Measurements from ENCODE around the gene SI. TPM values are rescaled to one million over a fixed set of nuclear protein-coding genes. Genes with fewer than 3 reads are reported as not detected.
"Not testable (repeated sequence)": the region's sequence is repeated elsewhere in the genome, so short reads cannot be mapped to it uniquely, and the experiment has no call there.

Gene SI
- not detected in 2 replicates for polyA plus RNA-seq (2014; cell fraction: cytosol; rRNA removed)
- polyA plus RNA-seq (2014; cell fraction: nucleus; rRNA removed): not detected in 2 replicates

DNA sequence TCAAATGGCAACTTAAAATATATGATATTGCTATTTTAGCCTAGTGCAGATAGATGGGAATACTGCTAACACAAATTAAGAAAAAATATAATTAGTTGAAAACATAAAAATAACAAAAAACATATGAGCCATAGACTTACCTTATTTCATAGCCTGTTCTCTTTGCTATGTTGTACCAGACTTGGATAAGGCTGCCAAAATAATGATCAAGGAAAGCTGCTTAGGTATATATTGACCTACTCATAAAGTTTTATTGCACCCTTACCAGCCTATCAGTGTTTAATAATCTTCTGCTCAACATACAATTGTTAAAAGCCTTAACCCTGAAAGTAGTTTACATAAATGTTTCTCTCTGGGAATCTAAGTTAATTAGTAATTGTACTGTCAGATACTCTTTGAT lies at the start of gene SI:
Gene SI, minus strand, starts transcription at position 204 of the 400 bp plus-strand sequence. CDS start 2,484 bp downstream, outside the sequence.
- DNase-seq (ENCODE audit: low spot score): no peak

DNA sequence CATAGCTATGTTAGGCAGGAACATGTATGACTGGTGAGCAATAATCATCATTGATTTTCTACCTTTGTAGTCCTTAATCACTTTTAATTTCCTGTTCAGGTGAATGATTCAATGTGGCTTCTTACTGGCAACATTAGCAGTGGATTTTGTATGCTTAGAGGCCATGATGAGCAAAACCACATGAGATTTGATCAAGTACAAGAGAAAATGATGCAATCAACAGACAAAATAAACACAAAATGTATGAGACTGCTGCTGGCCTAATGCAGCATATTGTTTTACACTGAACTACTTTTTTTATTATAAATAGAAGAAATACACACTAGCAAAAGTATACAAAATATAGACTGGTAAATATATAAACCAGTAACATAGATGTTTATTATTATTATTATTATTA lies 47.5 kb upstream of the SI start:
- DNase-seq (ENCODE audit: low spot score): no peak

DNA sequence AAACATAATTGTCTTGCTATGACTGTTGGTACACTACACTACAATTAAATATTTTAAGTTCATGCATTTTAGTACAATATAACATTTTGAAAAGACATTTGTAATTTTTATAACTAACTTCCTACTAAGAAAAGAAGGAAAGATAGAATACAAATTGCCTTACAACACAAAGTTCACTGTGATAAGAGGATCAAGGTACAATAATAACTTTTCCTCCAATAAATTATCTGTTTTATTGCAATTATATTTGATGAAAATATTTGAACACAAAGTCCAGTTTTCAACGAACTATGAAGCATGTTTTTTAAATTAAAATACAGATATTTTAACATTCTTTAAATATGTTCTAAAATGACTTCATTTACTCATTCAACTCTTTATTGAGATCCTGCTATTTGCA lies 33.1 kb upstream of the SI start:
- no peak for DNase-seq (ENCODE audit: low spot score)

DNA sequence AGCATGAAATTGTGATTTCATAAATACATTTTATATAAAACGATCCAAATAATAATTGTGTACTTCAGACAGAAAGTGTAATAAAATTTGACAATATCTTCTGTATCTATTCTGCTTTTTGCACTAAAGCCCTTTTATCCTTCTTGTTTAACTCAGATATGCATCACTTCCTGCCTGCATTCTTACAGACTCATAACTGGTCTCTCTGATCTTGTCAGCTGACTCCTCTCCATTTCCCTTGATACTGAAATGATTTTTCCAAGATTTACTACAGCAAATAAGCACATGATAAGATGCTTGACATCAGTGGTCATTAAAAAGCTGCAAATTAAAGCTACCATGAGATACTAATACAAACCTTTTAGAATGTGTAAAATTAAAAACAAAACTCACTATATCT lies 25.3 kb upstream of the SI start:
- no peak for DNase-seq (ENCODE audit: low spot score)

DNA sequence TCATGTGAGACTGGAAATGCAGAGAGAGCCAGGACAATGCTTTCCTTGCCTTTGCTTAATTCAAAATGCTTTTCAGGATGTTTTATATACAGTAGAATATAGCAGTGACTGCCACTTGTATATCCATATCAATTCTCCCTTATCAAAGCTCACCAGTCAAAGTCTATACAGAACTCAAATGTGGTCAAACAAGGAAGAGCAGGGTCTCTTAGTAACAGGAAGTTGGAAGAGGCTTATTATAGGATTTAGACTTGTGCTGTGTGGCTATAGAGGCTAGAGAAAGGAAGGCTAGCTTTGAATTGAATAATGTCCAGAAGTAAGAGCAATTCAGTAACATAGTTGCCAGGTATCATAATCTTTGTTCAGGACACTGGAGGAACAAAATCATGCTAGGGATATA lies 4.4 kb upstream of the SI start:
- no peak for DNase-seq (ENCODE audit: low spot score)

DNA sequence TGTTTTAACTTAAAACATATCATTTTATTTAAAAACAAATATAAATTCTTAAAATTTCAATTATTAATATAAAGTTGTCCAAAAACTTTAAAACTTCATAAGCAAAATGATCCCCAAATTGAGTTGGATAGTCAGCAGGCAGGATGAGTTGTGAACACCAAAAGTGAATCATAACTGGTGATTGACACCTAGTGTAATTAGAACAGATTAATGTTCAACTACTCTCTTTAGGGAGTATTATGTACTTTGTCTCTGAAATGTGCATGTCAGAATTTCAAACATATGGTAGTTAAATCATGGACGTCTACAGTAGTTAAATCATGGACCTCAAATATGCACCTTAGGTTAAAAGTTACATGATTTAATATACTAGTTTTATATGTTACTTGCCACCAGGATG lies 2.9 kb upstream of the SI start:
- DNase-seq (ENCODE audit: low spot score): no peak

DNA sequence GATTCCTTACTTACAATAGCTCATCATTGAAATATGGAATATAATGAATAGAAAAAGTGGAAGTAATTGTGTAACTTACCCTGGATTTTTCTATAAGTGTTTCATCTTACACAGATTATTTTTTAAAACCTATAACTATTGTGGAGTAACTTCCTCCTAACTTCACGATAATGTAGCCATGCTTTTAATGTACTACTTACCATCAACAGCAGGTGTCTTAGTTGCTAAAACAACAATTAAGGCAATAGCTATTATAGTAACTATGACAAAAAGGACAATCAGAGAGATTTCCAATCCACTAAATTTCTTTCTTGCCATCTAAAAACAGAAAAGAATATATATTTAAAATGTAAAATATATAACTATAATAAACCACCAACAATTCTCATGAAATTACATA lies 2.6 kb downstream of the SI start:
- no peak for DNase-seq (ENCODE audit: low spot score)

DNA sequence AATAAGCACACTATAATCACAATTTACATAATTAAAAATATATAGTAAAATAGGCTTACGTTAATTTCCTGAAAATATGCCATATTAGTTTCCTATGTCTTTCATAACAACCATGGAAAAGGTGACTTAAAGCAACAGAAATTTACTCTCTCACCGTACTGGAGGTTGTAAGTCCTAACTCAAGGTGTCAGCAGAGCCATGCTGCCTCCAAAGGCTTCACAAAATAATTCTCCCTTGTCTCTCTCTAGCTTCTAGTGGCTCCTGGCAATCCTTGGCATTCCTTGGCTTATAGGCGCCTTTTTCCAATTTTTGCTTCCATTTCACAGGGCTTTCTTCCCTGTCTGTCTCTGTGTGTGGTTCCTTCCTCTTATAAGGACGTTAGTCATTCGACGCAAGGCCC lies 7.6 kb downstream of the SI start:
- peak; percentile 13 for DNase-seq (ENCODE audit: low spot score)

DNA sequence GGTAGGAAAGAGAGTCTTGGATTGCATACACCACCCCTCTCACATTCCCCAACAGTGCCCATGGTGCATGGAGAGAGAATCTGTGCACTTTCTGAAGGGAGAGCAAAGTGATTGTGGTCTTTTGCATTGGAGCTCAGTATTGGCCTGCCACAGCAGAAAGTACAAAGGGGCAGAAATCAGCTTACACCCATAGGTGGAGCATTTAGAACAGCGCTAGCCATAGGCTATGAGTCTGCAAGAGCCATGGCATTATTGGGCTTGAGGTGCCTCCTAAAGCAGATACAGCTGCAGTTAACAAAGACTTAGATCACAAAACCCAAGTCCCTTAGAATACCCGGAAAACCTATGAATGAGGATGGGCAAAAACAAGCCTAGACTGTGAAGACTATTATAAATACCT lies 21.8 kb downstream of the SI start:
- DNase-seq (ENCODE audit: low spot score): no peak

DNA sequence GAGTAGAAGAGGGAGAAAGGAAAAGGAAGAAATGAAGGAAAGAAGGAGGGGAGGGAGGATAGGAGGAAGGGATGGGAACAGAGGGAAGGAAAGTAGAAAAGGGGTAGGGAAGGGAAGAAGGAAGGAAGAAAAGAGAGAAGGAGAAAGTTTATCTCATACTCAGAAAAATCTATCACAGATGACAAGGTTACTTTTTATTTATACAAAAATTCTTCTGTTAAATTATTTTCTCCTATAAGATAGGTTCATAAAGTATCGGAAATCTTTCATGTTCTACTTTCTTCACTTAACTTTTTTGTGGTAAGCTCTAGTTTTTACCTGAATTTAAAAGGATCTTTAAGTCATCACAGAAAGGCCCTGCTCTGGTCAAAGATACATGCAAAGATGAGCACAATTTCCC lies 38.1 kb downstream of the SI start:
- no peak for DNase-seq (ENCODE audit: low spot score)

DNA sequence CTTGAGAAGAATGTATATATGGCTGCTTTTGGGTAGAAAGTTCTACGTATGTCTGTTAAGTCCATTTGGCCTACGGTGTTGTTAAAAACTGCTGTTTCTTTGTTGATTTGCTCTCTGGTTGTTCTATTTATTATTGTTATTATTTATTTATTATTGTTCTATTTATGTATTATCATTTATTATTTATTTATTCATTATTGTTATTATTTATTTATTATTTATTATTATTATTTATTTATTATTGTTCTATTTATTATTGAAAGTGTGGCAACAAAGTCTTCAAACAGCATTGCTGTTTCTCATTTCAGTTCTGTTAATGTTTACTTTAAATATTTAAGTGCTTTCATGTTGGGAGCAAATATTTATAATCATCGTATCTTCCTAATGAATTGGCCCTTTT lies 66.7 kb downstream of the SI start:
- no peak for DNase-seq (ENCODE audit: low spot score)

DNA sequence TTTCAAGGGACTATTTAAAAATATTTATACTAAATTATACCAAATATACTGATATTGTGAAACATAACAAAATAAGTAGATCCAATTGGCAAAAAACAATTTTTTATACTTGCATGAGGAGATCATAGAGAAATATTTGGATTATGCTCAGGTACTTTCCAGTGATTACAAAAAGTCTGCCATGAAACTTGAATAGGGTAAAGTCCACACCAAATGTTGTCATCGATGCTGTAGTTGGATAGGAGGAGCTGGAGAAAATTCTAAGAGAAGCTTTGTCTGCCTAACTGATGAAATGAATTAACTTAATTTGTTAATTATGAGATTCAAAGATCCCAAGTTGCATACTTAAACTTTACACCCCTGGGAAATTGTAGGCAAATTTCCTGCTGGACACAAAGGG lies 93.3 kb downstream of the SI start:
- DNase-seq (ENCODE audit: low spot score): no peak

DNA sequence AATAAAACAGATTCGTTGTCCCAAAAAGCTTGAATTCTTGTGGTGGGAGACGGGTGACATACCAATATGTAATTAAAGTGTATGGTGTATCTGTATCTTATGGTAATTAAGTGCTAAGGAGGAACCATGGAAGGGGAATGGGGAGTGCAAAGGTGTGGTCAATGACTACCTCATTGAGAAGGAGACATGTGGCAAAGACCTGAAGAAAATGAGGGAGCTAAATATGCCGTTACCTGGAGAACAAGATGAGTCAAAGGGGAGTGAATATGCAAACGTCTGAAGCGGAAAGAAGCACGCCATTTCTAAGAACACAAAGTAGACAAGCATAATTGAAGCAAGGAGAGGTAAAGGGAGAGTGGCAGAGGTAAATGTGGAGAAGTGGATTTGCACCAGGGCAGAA lies 115.7 kb downstream of the SI start:
- DNase-seq (ENCODE audit: low spot score): no peak

DNA sequence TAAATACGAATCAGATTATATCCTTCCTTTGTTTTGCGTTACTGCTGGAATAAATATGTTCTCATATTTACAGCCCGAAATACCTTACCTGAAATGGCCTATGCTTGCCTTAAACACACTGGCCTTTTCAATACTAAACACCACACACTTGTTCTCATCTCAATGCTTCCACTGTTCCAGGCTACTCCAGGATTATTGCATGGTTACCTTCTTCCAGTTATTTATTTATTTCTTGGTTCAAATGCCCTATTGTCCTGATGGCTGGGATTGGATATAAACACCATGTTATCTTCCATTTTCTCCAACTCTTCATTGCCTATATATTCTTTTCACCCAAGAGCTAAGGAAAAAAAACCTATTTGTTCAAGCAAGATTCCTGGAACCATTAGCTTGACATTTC lies 125.3 kb downstream of the SI start:
- DNase-seq (ENCODE audit: low spot score): no peak

DNA sequence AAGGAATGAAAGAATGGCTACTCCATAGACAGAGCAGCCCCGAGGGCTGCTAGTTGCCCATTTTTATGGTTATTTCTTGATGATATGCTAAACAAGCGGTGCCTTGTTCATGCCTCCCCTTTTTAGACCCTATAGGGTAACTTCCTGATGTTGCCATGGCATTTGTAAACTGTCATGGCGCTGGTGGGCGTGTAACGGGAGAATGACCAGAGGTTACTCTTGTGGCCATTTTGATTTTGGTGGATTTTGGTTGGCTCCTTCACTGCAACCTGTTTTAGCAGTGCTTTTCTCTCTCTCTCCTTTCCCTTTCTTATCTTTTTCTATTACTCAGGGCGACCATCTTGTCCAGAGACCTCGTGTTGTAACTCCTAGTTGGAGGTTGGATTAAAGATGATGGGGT lies 126.9 kb downstream of the SI start:
- DNase-seq (ENCODE audit: low spot score): not testable (repeated sequence)

DNA sequence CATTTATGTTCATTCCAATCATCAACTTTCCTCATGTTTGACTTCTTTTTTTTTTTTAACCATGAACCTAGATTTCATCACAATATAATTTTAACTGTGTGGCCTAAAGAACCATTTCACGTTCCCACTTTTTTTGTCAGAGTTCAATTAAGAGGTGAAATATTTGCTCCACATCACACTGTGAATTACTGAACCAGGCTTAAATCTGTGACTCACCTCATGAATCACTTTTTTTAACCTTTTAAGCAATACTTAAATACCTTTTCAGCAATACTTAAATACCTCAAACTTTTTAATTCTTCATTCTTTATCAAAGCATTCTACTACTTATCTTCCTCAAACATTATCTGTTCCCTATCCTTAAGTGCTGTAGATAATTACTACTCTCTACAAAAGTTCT lies 137.6 kb downstream of the SI start:
- DNase-seq (ENCODE audit: low spot score): no peak

DNA sequence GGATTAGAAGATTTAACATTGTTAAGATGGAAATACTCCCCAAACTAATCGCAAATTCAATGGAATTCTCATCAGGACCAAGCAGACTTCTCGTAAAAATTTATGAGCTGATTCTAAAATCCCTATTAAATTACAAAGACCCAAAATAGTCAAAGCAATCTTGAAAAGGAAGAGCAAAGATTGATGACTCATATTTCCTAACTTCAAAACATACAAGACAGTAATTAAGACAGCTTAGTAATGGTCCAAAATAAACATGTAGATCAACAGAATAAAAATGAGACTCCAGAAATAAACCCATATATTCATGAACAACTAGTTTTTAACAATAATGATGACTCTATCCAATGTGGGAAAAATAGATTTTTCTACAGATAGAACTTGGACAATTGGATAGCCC lies 148.7 kb downstream of the SI start:
- no peak for DNase-seq (ENCODE audit: low spot score)

Small RNA genes lying within 50 kb of the gene (small RNA-seq; reads per million reads assigned to genes)
- gene RF00019: 0 reads per million in 2 experiments
